ENCODE data around the gene CNIH3. TPM values are rescaled to one million over a fixed set of nuclear protein-coding genes. Genes with fewer than 3 reads are reported as not detected.

CNIH3 gene
- total and polyA plus RNA-seq, 10 of the 15 experiments (the other 5 are each of a cell fraction or from before 2014, with no cell fraction given) = 0.77 to 5.8 (median 1.8) TPM

- ChIA-PET RAD21 (ENCODE audit: unreplicated experiment) (interaction anchor here (0.5 to 3.7 kb wide), 3 partner anchors 9 to 64 kb away, joined by 3 to 19 read pairs (median 3); no protein-coding TSS in a partner anchor), POLR2A (no interaction called here), CTCF (interaction anchor here (1.2 to 5.8 kb wide), 5 partner anchors 30 to 148 kb away, joined by 3 to 107 read pairs (median 5); no protein-coding TSS in a partner anchor), SMC1A (ENCODE audit: uncharacterized antibody, unreplicated experiment) (interaction anchor here (1.1 to 7.5 kb wide), 7 partner anchors 26 to 219 kb away, joined by 3 to 96 read pairs (median 5); no protein-coding TSS in a partner anchor)
- H3K36me3 ChIP-seq (ENCODE audit: control insufficient read depth in 2 of 2, insufficient read depth in 2 of 2, low read length in 1 of 2) = no peaks in the 10 kb centered on the region
- H3K9ac ChIP-seq (ENCODE audit: control insufficient read depth, insufficient read depth, low read length) = no peak overlapping the region
- no peaks in the 10 kb centered on the region for H3K27me3 ChIP-seq (replicated peaks in 1 of 2; ENCODE audit: control insufficient read depth in 2 of 2, insufficient read depth in 2 of 2, low read length in 1 of 2)
- no peak for TF ChIP-seq SIX5 (IDR thresholded peaks at IDR 0.05; ENCODE audit: low read depth, low read length, severe bottlenecking)
- no peaks in the 10 kb centered on the region for H4K20me1 ChIP-seq (ENCODE audit: control insufficient read depth, insufficient read depth)
- DNase-seq (ENCODE audit: low read depth, low spot score) (no peak), FAIRE-seq (no peak), ATAC-seq (no peak)
- no peak overlapping the region for H2AFZ ChIP-seq (ENCODE audit: control insufficient read depth, low read depth, low read length)
- in situ Hi-C loops (cut with MboI) = no loop called here
- intact Hi-C loops (cut with micrococcal nuclease; ENCODE audit: unreplicated experiment) = no loop called here
- WGBS (ENCODE audit: insufficient coverage, insufficient replicate concordance, low lambda C conversion rate, missing lambda C conversion rate) = 56% methylated on average over 7 of the region's 7 CpGs
- BruUV-seq (replicated peaks) = no TSS peak
- H3K4me3 ChIP-seq = no peak overlapping the region
- no peak overlapping the region for H3K27ac ChIP-seq (ENCODE audit: control insufficient read depth, insufficient read depth)
- H3K79me2 ChIP-seq (ENCODE audit: control insufficient read depth, insufficient read depth, low read length) = no peaks in the 10 kb centered on the region
- no peaks in the 10 kb centered on the region for H3K4me1 ChIP-seq (ENCODE audit: control insufficient read depth, insufficient read depth, low read length)
- H3K9me3 ChIP-seq (replicated peaks; ENCODE audit: control insufficient read depth, insufficient read depth, low read length) = no peaks in the 10 kb centered on the region
- H3K4me2 ChIP-seq (ENCODE audit: control insufficient read depth, insufficient read depth) = no peak overlapping the region
Observed at GRCh38 chr1:224703702-224704101, 87.6 kb downstream of the CNIH3 start.

DNA sequence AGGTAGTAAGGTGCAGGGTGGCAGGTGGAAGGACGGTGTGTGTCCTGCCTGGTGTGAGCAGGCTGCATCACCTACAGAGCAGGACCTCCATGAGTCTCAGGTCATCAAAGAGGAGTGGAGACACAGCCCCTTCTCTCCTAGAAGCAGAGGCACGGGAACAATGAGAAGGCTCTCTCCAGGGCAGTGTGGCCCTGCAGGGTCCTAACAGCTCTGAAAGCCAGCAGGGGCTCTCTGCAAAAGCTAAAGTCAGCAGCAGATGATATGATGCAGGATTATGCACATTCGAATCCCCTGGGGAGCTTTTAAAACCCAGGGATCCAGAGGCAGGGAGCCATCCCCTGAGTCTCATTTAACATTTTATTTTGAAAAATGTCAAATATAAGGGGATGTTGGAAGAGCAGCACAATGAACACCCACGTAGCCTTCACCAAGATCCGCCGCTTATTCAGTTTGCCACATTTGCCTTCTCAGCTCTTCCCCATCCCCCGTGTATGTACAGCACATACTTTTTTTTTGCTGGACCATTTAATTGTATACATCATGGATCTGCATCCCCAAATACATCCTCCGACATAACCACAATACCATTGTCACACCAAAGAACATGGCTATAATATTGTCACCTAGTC is 88.1 kb downstream of the CNIH3 start:
- Histone ChIP-seq H3K4me1 (ENCODE audit: control insufficient read depth, insufficient read depth, low read length) (no peaks in the 10 kb centered on the region), H3K9me3 (replicated peaks; ENCODE audit: control insufficient read depth, insufficient read depth, low read length) (no peaks in the 10 kb centered on the region), H3K79me2 (ENCODE audit: control insufficient read depth, insufficient read depth, low read length) (no peaks in the 10 kb centered on the region), H3K4me3 (no peak overlapping the region), H3K4me2 (ENCODE audit: control insufficient read depth, insufficient read depth) (no peak overlapping the region), H3K36me3 (ENCODE audit: control insufficient read depth in 2 of 2, insufficient read depth in 2 of 2, low read length in 1 of 2) (no peaks in the 10 kb centered on the region), H2AFZ (ENCODE audit: control insufficient read depth, low read depth, low read length) (no peak overlapping the region), H4K20me1 (ENCODE audit: control insufficient read depth, insufficient read depth) (no peaks in the 10 kb centered on the region), H3K27ac (ENCODE audit: control insufficient read depth, insufficient read depth) (no peak overlapping the region), H3K27me3 (replicated peaks in 1 of 2; ENCODE audit: control insufficient read depth in 2 of 2, insufficient read depth in 2 of 2, low read length in 1 of 2) (no peaks in the 10 kb centered on the region), H3K9ac (ENCODE audit: control insufficient read depth, insufficient read depth, low read length) (no peak overlapping the region)
- intact Hi-C loops (cut with micrococcal nuclease; ENCODE audit: unreplicated experiment) = no loop called here
- WGBS (ENCODE audit: insufficient coverage, insufficient replicate concordance, low lambda C conversion rate, missing lambda C conversion rate) = 52% methylated on average over 8 of the region's 8 CpGs
- ChIA-PET SMC1A (ENCODE audit: uncharacterized antibody, unreplicated experiment) (interaction anchor here (1.1 to 7.5 kb wide), 3 partner anchors 71 to 148 kb away, joined by 4 to 96 read pairs (median 5); no protein-coding TSS in a partner anchor), POLR2A (no interaction called here), RAD21 (ENCODE audit: unreplicated experiment) (interaction anchor here (1.2 kb wide), 1 partner anchor 9 kb away, joined by 3 read pairs; no protein-coding TSS in a partner anchor), CTCF (interaction anchor here (1.2 to 5.8 kb wide), 3 partner anchors 60 to 147 kb away, joined by 3 to 107 read pairs (median 6); no protein-coding TSS in a partner anchor)
- no TSS peak for BruUV-seq (replicated peaks)
- ATAC-seq (no peak), FAIRE-seq (no peak), DNase-seq (ENCODE audit: low read depth, low spot score) (no peak)
- in situ Hi-C loops (cut with MboI) = no loop called here
- TF ChIP-seq, protein P1, sequence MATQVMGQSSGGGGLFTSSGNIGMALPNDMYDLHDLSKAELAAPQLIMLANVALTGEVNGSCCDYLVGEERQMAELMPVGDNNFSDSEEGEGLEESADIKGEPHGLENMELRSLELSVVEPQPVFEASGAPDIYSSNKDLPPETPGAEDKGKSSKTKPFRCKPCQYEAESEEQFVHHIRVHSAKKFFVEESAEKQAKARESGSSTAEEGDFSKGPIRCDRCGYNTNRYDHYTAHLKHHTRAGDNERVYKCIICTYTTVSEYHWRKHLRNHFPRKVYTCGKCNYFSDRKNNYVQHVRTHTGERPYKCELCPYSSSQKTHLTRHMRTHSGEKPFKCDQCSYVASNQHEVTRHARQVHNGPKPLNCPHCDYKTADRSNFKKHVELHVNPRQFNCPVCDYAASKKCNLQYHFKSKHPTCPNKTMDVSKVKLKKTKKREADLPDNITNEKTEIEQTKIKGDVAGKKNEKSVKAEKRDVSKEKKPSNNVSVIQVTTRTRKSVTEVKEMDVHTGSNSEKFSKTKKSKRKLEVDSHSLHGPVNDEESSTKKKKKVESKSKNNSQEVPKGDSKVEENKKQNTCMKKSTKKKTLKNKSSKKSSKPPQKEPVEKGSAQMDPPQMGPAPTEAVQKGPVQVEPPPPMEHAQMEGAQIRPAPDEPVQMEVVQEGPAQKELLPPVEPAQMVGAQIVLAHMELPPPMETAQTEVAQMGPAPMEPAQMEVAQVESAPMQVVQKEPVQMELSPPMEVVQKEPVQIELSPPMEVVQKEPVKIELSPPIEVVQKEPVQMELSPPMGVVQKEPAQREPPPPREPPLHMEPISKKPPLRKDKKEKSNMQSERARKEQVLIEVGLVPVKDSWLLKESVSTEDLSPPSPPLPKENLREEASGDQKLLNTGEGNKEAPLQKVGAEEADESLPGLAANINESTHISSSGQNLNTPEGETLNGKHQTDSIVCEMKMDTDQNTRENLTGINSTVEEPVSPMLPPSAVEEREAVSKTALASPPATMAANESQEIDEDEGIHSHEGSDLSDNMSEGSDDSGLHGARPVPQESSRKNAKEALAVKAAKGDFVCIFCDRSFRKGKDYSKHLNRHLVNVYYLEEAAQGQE (IDR thresholded peaks at IDR 0.05; ENCODE audit: low read depth, low read length) = no peak
- no peak for TF ChIP-seq SRF (IDR thresholded peaks at IDR 0.05; ENCODE audit: low read depth in 2 of 2, low read length in 2 of 2)
- no peak for TF ChIP-seq STAT3 (IDR thresholded peaks at IDR 0.05; ENCODE audit: low read depth, low read length)
- TF ChIP-seq ZNF687 (IDR thresholded peaks at IDR 0.05) = no peak
- no peak for TF ChIP-seq CEBPB (IDR thresholded peaks at IDR 0.05; ENCODE audit: borderline replicate concordance in 1 of 2, low read depth in 2 of 2, low read length in 2 of 2)
- TF ChIP-seq ATF3 (IDR thresholded peaks at IDR 0.05; ENCODE audit: borderline replicate concordance, extremely low read depth, low read depth, low read length) = no peak

All from GM12878 (cell line).